Measurements from ENCODE around the gene KCNQ1. TPM values are rescaled to one million over a fixed set of nuclear protein-coding genes. Genes with fewer than 3 reads are reported as not detected.

KCNQ1 gene
- total RNA-seq, 2 donors from 2014 or later, result 38.9 to 46.1 TPM

DNA sequence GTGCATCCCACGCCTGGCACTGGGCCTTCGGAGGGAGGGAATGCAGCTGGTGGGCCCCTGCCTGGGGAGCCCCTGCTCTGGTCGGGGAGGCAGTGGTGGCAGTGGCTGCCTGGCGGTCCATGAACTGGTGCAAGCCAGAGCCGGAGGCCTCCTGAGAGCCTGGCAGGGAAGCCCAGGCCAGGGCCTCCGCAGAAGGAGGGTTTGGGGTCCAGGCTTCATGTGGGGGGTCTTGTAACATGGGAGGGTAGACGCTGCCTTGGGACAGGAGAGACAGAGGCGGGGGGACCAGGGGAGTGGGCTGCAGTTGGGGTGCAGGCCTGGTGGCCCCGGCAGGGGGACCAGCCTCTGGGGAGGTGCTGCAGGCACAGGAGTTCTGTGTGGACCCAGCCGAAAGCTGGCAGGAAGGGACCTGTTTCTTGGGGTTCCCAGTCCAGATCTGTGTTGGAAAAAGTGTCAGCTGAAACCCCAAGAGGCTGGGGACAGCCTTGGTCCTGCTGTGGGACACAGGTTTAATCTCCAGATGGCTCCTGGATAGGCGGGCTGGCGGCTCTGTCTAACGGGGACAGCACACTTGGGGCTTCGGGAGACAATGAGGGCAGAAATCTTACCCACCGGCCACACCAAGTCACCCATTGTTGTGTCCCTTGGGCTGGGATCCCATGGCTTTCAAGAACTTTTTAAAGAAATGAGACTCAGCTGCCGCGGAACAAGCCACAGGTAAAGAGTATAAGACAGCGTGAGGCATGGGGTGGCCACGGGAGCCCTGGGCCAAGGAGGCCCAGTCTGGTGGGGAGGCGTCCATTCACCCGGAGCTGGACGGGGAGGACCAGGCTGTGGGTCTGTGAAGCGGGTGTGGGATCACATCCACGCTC lies 73.5 kb downstream of the KCNQ1 start:
- 92 to 94% methylated on average over 19 to 20 of the region's 24 CpGs for WGBS, 2 donors
- intact Hi-C loops (cut with DNase I), result no loop called here
- no peak overlapping the region for H3K4me3 ChIP-seq
- ATAC-seq (no peak), DNase-seq (peak in 3 of 4 donors; percentile 4 to 9 (median 7))
- no peaks in the 10 kb centered on the region for H3K9me3 ChIP-seq
- no peaks in the 10 kb centered on the region for H3K36me3 ChIP-seq (replicated peaks in 1 of 2; ENCODE audit: insufficient read depth in 1 of 2, low read depth in 2 of 2)
- no peaks in the 10 kb centered on the region for H3K27me3 ChIP-seq
- no peak overlapping the region for H3K27ac ChIP-seq
- peaks cover 8% of the 10 kb centered on the region for H3K4me1 ChIP-seq
- TF ChIP-seq, protein P1, sequence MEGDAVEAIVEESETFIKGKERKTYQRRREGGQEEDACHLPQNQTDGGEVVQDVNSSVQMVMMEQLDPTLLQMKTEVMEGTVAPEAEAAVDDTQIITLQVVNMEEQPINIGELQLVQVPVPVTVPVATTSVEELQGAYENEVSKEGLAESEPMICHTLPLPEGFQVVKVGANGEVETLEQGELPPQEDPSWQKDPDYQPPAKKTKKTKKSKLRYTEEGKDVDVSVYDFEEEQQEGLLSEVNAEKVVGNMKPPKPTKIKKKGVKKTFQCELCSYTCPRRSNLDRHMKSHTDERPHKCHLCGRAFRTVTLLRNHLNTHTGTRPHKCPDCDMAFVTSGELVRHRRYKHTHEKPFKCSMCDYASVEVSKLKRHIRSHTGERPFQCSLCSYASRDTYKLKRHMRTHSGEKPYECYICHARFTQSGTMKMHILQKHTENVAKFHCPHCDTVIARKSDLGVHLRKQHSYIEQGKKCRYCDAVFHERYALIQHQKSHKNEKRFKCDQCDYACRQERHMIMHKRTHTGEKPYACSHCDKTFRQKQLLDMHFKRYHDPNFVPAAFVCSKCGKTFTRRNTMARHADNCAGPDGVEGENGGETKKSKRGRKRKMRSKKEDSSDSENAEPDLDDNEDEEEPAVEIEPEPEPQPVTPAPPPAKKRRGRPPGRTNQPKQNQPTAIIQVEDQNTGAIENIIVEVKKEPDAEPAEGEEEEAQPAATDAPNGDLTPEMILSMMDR (IDR thresholded peaks at IDR 0.05), result no peak
- no peak for TF ChIP-seq POLR2A (IDR thresholded peaks at IDR 0.05)

DNA sequence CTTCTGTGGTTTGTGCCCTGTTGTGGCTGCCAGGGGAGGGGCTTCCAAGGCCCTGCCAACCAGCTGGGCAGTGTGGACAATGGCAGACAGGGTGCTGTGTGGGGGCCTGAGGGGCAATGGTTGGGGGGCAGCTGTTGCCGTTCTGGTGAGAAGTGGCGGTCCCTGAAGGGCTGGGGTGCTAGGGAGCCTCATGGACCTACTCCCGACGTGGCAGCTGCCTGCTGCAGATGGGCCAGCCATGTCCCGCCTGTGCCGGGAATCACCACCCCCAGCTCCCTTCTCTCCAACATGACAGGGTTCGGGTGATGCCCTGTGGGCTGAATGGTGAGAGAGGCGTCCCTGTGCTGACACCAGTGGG lies 74.2 kb downstream of the KCNQ1 start:
- Histone ChIP-seq H3K27me3 (no peaks in the 10 kb centered on the region), H3K36me3 (replicated peaks in 1 of 2; ENCODE audit: insufficient read depth in 1 of 2, low read depth in 2 of 2) (no peaks in the 10 kb centered on the region), H3K27ac (no peak overlapping the region), H3K4me3 (no peak overlapping the region), H3K9me3 (no peaks in the 10 kb centered on the region), H3K4me1 (peaks cover 8% of the 10 kb centered on the region)
- ATAC-seq (no peak), DNase-seq (peak in 1 of 4 donors; percentile 5)
- intact Hi-C loops (cut with DNase I), result no loop called here
- TF ChIP-seq POLR2A (IDR thresholded peaks at IDR 0.05), result no peak
- TF ChIP-seq, protein P1 (IDR thresholded peaks at IDR 0.05), result no peak
- WGBS, 2 donors, result 78 to 85% methylated on average over 8 of the region's 8 CpGs

DNA sequence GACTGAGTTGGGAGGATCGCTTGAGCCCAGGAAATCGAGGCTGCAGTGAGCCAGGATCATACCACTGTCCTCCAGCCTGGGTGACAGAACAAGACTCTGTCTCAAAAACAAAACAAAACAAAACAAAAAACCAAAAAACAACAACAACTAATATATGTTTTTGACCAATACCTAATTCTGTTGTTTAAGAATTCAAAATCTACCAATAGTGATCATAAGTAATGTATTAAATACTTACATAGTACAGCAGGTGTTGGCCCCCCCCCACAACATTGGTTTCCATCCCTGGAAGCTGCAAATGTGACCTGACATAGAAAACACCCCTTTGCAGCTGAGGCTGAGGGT lies 74.7 kb downstream of the KCNQ1 start:
- no peak for DNase-seq
- intact Hi-C loops (cut with DNase I), result no loop called here
- whole genome bisulfite sequencing, 2 donors, result 84 to 90% methylated on average over 2 of the region's 2 CpGs

DNA sequence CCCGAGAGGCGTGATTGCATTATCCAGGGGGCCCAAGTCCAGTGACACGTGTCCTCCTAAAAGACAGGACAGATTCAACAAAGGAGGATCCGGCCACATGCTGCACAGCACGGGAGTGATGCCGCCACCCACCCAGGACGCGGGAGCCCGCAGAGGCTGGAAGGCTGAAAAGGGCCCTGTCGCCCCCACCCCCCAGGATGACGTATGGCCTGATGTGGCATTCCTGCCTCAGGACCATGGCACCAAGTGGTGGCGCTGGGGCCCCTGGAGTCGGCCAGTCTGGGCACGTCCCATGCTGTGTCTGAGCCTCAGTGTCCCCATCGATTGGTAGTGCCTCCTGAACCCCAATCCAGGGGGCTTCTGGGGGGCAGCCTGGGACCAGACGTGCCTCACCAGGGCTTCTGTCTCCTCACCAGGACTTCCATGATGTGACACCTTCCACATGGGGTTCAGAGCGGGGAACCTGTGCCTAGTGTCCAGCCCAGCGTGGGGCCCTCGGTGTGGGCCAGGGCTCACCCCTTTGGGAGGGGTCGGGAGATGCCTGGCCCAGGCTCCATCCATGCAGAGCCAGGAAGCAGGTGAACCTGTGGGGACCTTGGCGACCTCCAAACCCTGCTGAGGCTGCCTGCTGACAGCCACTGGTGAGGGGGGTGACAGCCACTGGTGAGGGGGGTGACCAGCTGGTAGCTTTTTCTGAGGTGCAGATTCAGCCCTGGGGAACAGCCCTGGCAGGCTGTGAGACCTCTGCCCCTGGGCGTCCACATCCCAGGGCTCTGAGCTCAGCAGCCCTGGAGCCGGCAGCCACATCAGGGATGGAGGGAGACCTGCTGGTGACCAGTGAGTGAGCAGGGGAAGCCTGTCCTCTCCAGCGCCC lies 75.3 kb downstream of the KCNQ1 start:
- ATAC-seq (no peak), DNase-seq (peak in 3 of 4 donors; percentile 6 to 8 (median 8))
- no peaks in the 10 kb centered on the region for H3K9me3 ChIP-seq
- H3K27ac ChIP-seq, result no peak overlapping the region
- intact Hi-C loops (cut with DNase I), result loop anchor here (10.0 kb wide), 1 partner anchor 215 kb away; the partner anchor contains the start of genes C11orf21 and TSPAN32
- no peaks in the 10 kb centered on the region for H3K36me3 ChIP-seq (replicated peaks in 1 of 2; ENCODE audit: insufficient read depth in 1 of 2, low read depth in 2 of 2)
- no peaks in the 10 kb centered on the region for H3K27me3 ChIP-seq
- TF ChIP-seq, protein P1 (IDR thresholded peaks at IDR 0.05), result no peak
- TF ChIP-seq POLR2A (IDR thresholded peaks at IDR 0.05), result no peak
- WGBS, 2 donors, result 88 to 94% methylated on average over 8 to 23 of the region's 24 CpGs
- no peak overlapping the region for H3K4me3 ChIP-seq
- H3K4me1 ChIP-seq, result peaks cover 19% of the 10 kb centered on the region

More for the DNA sequence above, 74.7 kb downstream of the KCNQ1 start:
- Histone ChIP-seq H3K27me3 (no peaks in the 10 kb centered on the region), H3K36me3 (replicated peaks in 1 of 2; ENCODE audit: insufficient read depth in 1 of 2, low read depth in 2 of 2) (no peaks in the 10 kb centered on the region), H3K4me1 (peaks cover 13% of the 10 kb centered on the region), H3K27ac (no peak overlapping the region), H3K9me3 (no peaks in the 10 kb centered on the region), H3K4me3 (no peak overlapping the region)
- TF ChIP-seq POLR2A (IDR thresholded peaks at IDR 0.05), result no peak
- TF ChIP-seq, protein P1 (IDR thresholded peaks at IDR 0.05), result no peak
- no peak for ATAC-seq

Measured in body of pancreas (tissue), 4 donors.